Colonic mucosa (tissue), 4 donors: ENCODE results near the gene ZNF600. TPM values are rescaled to one million over a fixed set of nuclear protein-coding genes. Genes with fewer than 3 reads are reported as not detected.
"Not testable (repeated sequence)": the region's sequence is repeated elsewhere in the genome, so short reads cannot be mapped to it uniquely, and the experiment has no call there.

ENCODE experiments used
- DNase-seq: peaks from one replicate; pipeline ENCODE4 v3.0.0-alpha.2; 2020
- H3K27ac ChIP-seq: fragments of 200-600 bp; one replicate; pipeline ENCODE4 v1.8.0; 2021
- H3K27me3 ChIP-seq: fragments of 200-600 bp; one replicate; pipeline ENCODE4 v1.8.0; 2021
- H3K36me3 ChIP-seq: fragments of 200-600 bp; one replicate; pipeline ENCODE4 v1.8.0; 2021
- H3K4me1 ChIP-seq: fragments of 200-600 bp; one replicate; pipeline ENCODE4 v1.8.0; 2021; ENCODE audit warnings: mild to moderate bottlenecking
- H3K4me3 ChIP-seq: fragments of 200-600 bp; one replicate; pipeline ENCODE4 v1.8.0; 2021
- H3K9ac ChIP-seq, 2 donors: one replicate each; pipeline ENCODE4 v1.7.0; 2013; ENCODE audit warnings: control low read depth in 2 of 2, low read depth in 2 of 2, low read length in 2 of 2
- H3K9me3 ChIP-seq: fragments of 200-600 bp; one replicate; pipeline ENCODE4 v1.8.0; 2021
- intact Hi-C: fragments of 100-400 bp; cut with DNase I; formaldehyde crosslinking; loops from one replicate; pipeline ENCODE4 v1.14.1; 2022
- total RNA-seq, 2 donors: library from RNA; stranded (reverse); fragmentation: NEBNext Ultra II Directional in 1 of 2; extraction: Animal tissue kit (Norgen Biotek cat#: 25700) in 1 of 2; gene quantifications; one replicate each; pipeline ENCODE4 v1.2.1, GENCODE V29; 2021
- TF ChIP-seq, protein P1 (sequence below): fragments of 200-600 bp; IDR thresholded peaks from one replicate; pipeline ENCODE4 v1.8.0; 2022; ENCODE audit warnings: antibody characterized with exemption, mild to moderate bottlenecking
- donor health status: healthy.
- donor health status: DM: no; HTN: no; CAD: no.
- donor health status: DM: no; HTN: no; CAD: no.

Gene ZNF600
- total RNA-seq: 10 to 100 TPM; 10.4 to 13.2 TPM

- H3K27ac ChIP-seq: peak within 1 kb of the TSS; percentile 68
- intact Hi-C loops: not testable (repeated sequence)
These were observed at the start of gene ZNF600 for GRCh38 chr19:52786464-52787354. Gene ZNF600 (minus strand): TSS chr19:52786791. CDS start chr19:52778888, 7,903 bp downstream.

GRCh38 chr19:52834289-52834688 is 47.7 kb upstream of the ZNF600 start:
- H3K36me3 ChIP-seq, H3K4me1 ChIP-seq, H3K27me3 ChIP-seq, intact Hi-C loops, DNase-seq, H3K9me3 ChIP-seq, H3K4me3 ChIP-seq, H3K27ac ChIP-seq, H3K9ac ChIP-seq: not testable (repeated sequence)

More at GRCh38 chr19:52786464-52787354, at the start of gene ZNF600:
- H3K36me3 ChIP-seq, H3K4me1 ChIP-seq, H3K9me3 ChIP-seq, H3K27me3 ChIP-seq: not testable (repeated sequence)
- peak; percentile 96 for DNase-seq
- Histone ChIP-seq H3K9ac (peak within 1 kb of the TSS; percentile 70 to 72), H3K4me3 (peak within 1 kb of the TSS; percentile 57)

DNA sequence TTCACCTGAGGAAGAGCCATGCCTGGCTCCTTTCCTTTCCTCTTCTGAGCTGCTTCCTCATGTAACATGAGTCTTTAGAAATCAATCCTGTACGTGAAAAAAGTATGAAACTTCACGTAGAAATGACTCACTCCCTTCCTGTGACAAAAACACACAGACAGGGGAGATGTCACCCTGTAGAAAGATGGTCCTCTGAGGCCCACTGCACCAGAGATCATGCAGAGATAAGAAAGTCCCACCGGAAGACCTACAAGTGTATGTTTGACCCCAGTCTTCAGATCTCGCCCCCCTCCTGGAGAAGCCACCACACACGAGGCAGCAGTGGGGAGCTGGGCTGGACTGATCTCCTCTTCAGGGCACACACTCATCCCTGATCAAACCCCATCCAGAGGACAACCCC is 47.0 kb upstream of the ZNF600 start:
- H3K27ac ChIP-seq, H3K9me3 ChIP-seq, H3K9ac ChIP-seq, H3K4me1 ChIP-seq, intact Hi-C loops, DNase-seq, H3K36me3 ChIP-seq, H3K4me3 ChIP-seq, H3K27me3 ChIP-seq: not testable (repeated sequence)

GRCh38 chr19:52829866-52830265 is 43.3 kb upstream of the ZNF600 start:
- DNase-seq, H3K27me3 ChIP-seq, H3K4me1 ChIP-seq, H3K27ac ChIP-seq, H3K36me3 ChIP-seq, intact Hi-C loops, H3K4me3 ChIP-seq, H3K9me3 ChIP-seq, H3K9ac ChIP-seq: not testable (repeated sequence)

- Histone ChIP-seq H3K36me3 (no peaks in the 10 kb centered on the region), H3K4me1 (no peaks in the 10 kb centered on the region), H3K4me3 (no peak overlapping the region), H3K27me3 (no peaks in the 10 kb centered on the region), H3K9ac (no peak overlapping the region), H3K27ac (no peak overlapping the region), H3K9me3 (no peaks in the 10 kb centered on the region)
- TF ChIP-seq, protein P1, sequence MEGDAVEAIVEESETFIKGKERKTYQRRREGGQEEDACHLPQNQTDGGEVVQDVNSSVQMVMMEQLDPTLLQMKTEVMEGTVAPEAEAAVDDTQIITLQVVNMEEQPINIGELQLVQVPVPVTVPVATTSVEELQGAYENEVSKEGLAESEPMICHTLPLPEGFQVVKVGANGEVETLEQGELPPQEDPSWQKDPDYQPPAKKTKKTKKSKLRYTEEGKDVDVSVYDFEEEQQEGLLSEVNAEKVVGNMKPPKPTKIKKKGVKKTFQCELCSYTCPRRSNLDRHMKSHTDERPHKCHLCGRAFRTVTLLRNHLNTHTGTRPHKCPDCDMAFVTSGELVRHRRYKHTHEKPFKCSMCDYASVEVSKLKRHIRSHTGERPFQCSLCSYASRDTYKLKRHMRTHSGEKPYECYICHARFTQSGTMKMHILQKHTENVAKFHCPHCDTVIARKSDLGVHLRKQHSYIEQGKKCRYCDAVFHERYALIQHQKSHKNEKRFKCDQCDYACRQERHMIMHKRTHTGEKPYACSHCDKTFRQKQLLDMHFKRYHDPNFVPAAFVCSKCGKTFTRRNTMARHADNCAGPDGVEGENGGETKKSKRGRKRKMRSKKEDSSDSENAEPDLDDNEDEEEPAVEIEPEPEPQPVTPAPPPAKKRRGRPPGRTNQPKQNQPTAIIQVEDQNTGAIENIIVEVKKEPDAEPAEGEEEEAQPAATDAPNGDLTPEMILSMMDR: no peak
- intact Hi-C loops: no loop called here
- DNase-seq: no peak
These were observed 39.2 kb upstream of the ZNF600 start for GRCh38 chr19:52825765-52826164.

- Histone ChIP-seq H3K36me3 (no peaks in the 10 kb centered on the region), H3K9me3 (no peaks in the 10 kb centered on the region), H3K27ac (no peak overlapping the region), H3K27me3 (no peaks in the 10 kb centered on the region), H3K9ac (no peak overlapping the region), H3K4me1 (no peaks in the 10 kb centered on the region), H3K4me3 (no peak overlapping the region)
- intact Hi-C loops: no loop called here
- TF ChIP-seq, protein P1: no peak
- DNase-seq: no peak
These were observed 37.1 kb upstream of the ZNF600 start for GRCh38 chr19:52823676-52824075.

DNA sequence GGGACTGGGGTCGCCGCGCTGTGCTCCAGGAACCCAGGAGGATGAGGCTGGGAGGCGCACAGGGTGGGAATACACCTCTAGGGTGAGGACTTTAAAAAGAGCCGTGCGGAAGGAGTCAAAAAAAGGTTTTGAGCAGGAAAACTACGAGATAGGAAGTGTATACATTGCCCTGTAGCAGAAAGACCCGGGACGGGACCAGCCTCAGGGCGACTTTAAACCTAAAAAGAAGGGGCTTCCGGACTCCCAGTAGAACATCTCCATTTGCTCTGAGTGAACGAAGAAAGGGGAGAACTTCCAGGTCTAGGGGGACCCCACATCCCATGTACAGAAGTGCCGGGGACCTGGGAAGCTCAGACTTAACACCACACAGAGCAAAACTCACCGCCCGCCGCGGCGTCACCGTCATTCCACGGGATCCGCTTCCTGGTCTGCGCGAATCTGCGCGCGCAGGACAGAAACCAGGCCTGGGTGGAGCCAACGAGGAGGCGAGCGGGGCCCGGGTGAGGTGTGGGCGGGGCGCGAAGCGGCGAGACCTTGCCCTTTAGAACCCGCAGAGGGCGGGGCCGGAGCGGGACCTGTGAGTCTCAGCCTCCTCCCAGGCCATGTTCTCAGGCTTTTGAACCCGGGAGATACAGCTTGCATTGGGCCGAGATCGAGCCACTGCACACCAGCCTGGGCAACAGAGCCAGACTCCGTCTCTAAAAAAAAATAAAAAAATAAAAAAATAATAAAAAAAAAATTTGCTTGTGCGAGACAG is 34.8 kb upstream of the ZNF600 start, which contains the start of gene ZNF28:
Gene ZNF28, minus strand, starts transcription at position 430 of the 757 bp plus-strand sequence. CDS start 3,675 bp downstream, outside the sequence.
- H3K9me3 ChIP-seq, H3K27me3 ChIP-seq, H3K27ac ChIP-seq, intact Hi-C loops, H3K36me3 ChIP-seq, H3K4me1 ChIP-seq: not testable (repeated sequence)
- DNase-seq: peak; percentile 79
- peak within 1 kb of the TSS; percentile 55 for H3K4me3 ChIP-seq
- peak within 1 kb of the TSS; percentile 66 to 76 for H3K9ac ChIP-seq

DNA sequence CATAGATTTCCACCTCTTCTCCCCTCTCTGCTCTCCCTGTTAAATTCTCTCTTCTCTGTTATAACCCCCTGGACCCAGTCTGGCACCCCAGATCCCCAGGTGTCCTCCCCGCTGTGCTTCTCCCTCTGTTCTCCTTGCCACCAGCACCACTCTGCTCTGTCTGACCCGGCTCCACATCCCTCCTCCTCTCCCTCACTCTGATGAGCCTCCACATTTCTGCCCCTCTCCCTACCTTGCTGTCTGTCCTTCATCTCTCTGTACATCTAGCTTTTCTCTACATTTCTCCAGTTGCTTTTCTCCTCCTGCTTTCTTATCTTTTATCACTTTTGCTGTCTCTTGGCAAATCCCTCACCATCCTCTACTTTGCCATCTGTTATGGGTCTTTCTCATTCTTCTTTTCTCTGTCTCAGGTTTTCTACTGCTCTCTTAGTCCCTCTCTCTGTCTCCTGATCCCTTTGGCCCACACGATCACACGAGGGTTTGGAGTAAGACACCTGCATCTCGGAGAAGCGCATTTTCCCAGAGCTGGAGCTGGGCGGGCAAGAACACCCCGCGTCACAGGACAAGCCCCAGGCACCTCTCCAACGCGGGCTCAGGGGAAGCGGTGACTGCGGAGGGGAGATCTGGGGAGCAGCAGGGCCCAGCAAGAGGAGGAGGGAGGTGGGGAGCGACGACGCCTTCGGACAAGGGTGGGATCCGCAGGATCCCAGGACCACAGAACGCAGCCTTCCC is 34.0 kb upstream of the ZNF600 start:
- intact Hi-C loops, H3K27ac ChIP-seq, H3K9me3 ChIP-seq, H3K36me3 ChIP-seq, H3K4me1 ChIP-seq, H3K27me3 ChIP-seq: not testable (repeated sequence)
- peak overlapping the region; percentile 55 for H3K4me3 ChIP-seq
- peak overlapping the region; percentile 66 to 76 for H3K9ac ChIP-seq
- peak; percentile 24 for DNase-seq
